SH-SY5Y (cell line): Measurements from ENCODE around the gene MUSTN1.

Source experiments
- GATA2 ChIP-seq: IDR thresholded peaks from 2 replicates; pipeline ENCODE4 v1.6.1; 2011; ENCODE audit warnings: mild to moderate bottlenecking, low read depth, low read length
- GATA3 ChIP-seq: IDR thresholded peaks from 2 replicates; pipeline ENCODE4 v1.6.1; 2011; ENCODE audit warnings: low read depth, mild to moderate bottlenecking, low read length, moderate library complexity

Gene MUSTN1

DNA sequence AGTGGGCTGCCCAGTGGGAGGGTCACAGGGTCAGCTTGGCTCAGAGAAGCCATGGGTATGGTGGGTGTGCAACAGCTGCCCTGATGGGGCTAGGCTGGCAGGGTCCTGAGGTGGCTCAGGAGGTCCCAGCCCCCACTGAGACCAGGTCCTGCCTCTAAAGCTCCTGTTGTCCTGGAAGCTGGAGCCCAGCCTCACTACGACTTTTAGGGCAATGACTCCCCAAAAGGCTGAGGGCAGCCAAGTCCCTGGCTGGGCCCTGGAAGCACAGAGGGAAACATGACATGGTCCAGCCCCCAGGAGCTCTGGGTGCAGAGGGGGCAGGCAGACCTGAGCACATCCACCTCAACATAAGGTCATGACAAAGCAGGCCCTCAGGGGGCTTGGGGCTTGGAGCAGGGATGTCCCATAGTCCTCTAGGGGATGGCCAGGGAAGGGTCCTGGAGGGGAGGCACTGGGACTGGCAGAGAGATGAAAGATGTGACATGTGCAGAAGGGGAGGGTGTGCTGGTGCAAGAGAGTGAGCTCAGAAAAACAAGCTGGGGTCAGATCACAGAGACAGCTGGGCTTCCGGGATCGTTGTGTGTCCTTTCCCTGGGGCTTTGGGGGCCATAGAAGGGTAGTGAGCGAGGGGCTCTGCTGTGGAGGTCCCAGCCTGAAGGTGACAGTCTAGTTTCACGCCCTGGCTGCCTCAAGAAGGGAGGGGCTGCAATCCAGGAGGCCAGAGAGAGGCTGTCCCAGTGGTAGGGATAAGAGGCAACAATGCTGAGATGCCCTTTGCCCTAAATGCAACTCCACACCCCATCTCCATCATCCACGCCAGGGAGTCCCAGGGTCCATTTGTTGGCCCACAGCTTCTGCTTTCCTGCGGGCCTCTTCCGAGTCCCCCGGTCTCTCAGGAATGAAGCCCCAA lies 40.9 kb downstream of the MUSTN1 start:
- TF ChIP-seq GATA2 (no peak), GATA3 (no peak)

DNA sequence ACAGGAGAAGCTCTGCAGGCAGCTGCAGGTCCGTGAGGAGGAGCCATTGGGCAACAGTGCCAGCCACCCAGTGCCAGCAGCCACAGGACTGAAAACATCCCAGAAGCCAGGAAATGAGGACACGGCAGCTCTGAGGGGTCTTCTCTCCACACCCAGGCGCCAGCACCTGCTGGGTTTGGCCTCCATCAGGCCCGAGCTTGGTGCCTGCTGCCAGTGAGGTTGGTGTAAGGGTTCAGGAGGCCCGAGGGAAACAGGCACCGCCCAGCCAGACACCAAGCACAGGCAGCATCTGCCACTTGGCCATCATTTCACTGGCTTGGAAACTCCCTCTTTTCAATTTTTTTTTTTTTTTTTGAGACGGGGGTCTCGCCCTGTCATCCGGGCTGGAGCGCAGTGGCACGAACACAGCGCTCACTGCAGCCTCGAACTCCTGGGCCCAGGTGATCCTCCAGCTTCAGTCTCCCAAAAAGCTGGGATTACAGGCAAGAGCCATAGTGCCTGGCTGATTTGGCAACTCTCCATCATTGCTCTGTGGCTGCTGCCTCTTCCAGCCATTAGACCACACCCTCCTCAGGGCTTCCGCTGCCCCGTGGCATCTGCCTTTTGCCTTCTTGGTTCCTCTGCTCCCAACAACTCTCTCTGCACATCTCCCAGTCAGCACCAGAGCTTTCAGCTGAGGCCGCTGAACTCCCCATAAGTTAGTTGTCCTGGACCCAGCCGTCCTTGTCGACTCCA lies 41.7 kb downstream of the MUSTN1 start:
- TF ChIP-seq GATA2 (no peak), GATA3 (no peak)

DNA sequence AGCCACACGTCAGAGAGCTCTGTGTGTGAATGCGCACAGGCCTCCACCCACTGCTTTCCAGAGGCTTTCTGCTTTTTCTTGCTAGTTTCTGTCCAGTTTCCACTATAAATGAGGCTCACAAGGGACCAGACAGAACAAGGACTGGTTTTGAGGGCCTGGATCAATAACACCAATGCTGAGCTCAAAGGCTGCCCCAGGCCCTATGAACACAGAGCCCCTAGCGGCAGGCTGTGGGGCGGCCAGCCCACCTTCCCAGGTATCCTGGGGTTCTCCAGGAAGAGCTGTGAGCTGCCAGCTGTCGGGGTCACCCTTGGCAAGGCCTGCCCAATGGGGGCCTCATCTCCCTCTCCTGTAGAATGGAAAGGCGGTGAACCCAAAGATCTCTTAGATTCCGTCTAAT lies 42.4 kb downstream of the MUSTN1 start:
- no peak for TF ChIP-seq GATA2
- no peak for TF ChIP-seq GATA3

DNA sequence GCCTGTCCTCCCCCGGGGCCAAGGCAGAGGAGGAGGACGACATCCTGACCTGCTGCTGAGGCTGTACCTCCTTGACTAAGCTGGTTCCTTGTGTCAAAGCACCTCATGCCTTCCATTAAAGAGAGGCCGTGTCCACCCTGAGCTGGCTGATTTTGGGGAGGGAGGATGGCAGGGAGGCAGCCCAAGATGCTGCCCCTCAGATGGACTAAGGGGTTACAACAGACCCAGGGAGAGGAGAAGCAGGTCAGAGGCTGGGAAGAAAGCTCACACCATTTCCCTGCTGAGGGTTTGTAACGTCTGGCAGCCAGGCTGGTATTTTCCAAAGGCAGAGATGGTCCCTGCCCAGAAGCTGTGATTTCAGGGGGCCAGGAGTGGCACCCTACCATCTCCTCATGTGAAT lies 42.9 kb downstream of the MUSTN1 start:
- TF ChIP-seq GATA2 (no peak), GATA3 (no peak)

DNA sequence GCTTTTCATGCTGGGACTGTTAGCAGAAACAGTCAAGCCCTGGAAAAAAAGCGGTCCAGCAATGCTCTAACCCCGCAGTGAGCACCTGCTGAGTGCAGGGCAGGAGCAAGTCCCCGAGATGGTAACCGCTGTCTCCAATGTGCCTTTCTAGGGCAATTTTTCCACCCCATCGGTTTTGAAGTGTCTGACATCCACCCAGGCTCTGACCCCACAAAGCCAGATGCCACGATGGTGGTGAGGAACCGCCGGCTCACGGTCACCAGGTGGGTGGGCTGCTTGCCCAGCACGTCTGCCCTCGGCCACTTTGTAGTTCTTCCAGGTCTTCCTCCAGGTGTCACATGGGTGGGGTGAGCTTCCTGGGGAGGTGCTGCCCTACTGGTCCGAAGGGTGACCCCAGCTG lies 43.5 kb downstream of the MUSTN1 start:
- TF ChIP-seq GATA3, result no peak
- no peak for TF ChIP-seq GATA2

DNA sequence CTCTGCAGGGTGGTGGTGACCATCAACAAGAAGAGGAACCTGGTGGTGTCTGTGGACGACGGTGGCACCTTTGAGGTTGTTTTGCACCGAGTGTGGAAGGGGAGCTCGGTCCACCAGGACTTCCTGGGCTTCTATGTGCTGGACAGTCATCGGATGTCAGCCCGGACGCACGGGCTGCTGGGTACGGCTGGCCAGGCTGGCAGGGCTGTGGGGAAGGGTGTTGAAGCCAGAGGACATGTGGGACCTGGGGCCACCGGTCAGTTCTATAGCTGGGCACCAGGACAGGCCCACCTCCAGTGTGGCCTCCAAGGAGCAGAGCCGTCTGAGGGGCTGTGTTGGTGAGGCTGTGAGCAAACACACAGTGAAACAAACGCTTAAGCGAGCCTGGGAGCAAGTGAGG lies 44.1 kb downstream of the MUSTN1 start:
- TF ChIP-seq GATA3 (no peak), GATA2 (no peak)

DNA sequence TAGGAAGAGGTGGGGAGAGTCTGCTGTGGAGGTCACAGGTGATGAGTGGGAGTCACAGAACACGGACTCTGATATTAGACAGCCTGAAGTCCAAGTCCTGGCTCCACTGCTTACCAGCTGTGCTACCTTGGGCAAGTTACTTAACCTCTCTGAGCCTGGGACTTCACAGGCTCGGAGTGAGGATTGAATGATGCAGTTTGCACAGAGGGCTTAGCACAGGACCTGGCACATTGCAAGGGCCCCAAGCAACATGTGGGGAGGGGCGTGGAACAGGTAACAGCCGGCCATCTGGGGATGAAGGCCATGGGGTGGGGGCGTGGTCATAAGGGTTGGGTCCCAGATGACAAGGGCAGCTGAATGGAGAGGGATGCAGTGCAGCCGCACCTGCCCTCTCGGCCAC lies 44.5 kb downstream of the MUSTN1 start:
- TF ChIP-seq GATA2 (no peak), GATA3 (no peak)

DNA sequence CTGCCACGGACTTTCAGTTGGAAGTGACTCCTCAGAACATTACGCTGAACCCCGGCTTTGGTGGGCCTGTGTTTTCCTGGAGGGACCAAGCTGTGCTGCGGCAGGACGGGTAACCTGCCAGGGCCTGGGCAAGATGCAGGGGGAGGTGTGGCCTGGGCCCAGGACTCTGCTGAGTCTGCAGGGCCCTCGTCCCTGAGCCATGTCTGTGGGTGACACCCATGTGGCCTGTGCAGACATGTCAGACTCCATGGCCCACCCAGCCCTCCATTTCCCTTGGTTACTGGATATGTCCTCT lies 45.1 kb downstream of the MUSTN1 start:
- TF ChIP-seq GATA3 (no peak), GATA2 (no peak)

DNA sequence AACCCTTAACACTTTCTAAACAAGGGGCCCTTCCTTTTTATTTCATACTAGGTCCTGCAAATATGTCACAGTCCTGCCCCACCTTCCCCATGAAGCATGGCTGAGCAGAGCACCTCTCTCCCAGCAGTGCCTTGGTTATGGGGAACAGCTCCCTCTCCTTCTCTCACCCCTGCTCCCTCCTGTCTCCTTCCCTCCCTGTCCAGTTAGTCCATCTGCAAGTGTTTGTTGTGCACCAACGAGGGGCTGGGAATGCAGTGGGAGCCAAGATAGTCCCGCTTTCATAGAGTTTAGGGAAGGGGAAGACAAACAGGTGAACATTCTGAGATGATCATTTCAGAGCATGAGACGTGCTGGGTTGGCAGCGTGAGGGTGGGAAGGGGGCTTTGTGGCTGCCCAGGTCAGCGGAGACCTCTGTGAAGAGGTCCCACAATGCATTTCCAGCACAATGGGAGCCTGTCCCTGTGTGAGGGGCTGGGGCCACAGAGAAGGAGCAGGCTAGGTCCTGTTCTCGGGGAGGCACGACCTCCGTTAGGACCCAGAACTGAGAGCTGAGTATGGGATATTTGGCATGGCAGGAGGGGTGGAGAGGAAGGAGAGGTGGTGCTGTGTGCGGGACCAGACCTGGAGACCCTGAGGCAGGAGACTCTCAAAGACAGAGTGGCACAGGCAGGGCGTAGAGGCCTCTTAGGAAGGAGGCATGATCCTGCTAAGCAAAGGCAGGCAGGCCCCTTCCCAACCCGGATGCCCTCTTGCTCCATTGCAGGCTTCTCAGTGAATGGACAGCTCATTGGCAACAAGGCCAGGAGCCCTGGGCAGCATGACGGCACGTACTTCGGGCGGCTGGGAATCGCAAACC lies 45.7 kb downstream of the MUSTN1 start:
- TF ChIP-seq GATA3 (no peak), GATA2 (no peak)

DNA sequence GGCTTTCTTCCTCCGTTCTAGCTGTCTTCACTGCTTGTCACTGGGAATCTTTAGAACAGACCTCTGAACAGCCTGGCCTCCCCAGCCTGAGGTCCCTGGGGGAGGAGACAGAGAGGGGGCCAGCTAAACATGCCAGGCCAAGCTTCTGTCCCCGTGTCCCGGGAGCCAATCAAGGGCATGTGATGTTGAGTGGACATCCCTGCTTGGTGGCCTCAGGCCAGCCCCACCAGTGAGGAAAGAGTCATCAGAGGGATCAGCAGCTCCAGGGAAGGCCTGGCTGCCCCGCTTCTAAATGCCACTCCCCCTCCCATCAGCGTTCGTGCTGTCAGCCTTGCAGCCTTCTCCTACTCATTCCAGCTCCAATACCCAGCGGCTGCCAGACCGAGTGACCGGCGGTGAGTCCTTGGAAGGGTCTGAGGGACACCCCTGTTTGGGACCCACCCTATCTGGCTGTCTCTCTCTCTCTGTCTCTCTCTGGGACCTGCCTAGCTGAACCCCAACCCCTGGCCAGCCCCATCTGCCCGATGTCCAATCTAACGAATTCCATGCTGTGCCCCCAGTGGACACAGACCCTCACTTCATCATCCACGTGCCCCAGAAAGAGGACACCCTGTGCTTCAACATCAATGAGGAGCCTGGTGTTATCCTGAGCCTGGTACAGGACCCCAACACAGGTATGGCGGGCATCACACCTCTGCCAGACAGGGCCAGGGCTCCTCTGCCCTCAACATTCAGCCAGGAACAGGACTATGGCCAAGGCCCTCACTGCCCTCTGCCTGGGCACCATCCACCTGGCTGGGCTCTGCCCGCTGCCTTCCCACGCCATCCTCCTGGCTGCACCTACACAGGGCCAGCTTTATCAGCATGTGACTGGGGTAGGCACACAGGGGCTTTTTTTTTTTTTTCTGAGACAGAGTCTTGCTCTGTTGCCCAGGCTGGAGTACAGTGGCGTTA lies 46.9 kb downstream of the MUSTN1 start:
- no peak for TF ChIP-seq GATA2
- no peak for TF ChIP-seq GATA3

DNA sequence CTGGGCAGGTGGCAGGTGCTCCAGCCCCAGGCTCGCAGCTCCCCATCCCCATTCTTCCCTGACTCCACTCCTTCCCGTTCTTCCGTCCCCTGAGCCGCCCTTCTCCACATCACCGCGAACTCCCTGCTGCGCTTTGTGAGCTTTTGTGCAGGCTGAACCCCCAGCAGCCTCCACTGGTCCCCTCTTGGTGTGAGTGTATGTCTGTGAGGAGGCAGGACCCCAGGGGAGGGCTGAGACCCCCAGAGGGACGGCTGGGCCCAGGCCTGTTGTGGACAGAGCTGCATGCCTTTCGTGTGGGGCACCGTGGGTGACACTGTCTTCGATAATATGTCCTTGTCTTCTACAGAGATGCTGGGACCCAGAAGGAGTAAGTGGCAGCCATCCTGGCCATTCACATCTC lies 47.6 kb downstream of the MUSTN1 start:
- TF ChIP-seq GATA3, result no peak
- TF ChIP-seq GATA2, result no peak

DNA sequence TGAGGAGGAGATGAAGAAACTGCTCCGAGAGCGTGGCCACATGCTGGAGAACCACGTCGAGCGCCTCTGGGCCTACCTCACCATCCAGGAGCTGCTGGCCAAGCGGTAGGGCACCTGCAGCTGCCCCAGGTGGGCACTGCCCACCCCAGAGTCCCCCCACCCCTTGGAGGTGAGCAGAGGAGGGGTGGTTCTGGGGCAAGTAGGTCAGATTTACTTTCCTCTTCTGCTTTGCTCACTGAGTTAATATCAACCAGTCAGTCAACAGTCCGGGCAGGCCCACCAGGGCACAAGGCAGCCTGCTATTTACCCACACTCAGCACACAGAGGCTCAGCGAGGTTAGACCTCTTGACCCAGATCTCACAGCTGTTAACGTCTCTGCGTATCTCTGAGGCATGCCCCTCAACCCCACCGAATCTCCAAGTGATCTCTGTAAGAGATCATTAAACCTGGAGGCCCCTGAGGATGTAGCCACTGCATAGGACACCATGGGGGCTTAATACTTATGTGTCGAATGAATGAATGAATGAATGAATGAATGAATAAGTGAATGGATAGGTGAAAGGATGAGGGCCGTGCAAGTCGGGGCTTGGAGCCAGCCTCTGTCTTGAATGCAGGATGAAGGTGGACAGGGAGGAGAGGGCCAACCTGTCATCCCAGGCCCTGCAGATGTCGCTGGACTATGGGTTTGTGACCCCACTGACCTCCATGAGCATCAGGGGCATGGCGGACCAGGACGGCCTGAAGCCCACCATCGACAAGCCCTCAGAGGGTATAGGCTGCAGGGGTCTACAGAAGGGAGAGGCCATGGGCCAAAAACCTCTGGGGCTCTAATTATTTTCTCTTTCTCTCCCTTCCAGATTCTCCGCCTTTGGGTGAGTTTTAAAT lies 48.2 kb downstream of the MUSTN1 start:
- no peak for TF ChIP-seq GATA2
- no peak for TF ChIP-seq GATA3
